ENCODE measurements around the gene TNNI3K.

TNNI3K gene

DNA sequence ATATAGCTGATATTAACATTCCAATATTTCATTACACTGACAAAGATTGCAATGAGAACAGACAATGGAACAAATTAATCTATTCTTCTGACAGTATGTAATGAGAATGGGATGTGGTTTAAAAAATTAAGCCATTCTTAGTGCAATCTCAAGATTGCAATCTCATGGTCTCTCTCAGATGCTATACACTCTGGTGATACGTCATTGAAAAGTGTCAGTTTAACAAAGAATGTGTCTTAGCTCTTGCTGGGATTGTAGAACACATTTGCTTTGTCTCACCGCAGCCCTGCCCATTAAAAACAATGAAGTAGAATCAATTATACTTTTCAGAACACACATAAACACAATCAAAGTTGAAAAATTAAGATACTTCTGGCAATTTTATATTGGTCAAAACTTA is 222.1 kb downstream of the TNNI3K start:
- H3K4me3 ChIP-seq (ENCODE audit: control insufficient read depth in 1 of 7, extremely low read depth in 1 of 7, insufficient read depth in 4 of 7, low read depth in 2 of 7, low read length in 6 of 7) = no peak overlapping the region
- H3K9me3 ChIP-seq (ENCODE audit: control extremely low read depth in 1 of 5, control insufficient read depth in 4 of 5, insufficient read depth in 2 of 5, low read depth in 1 of 5, low read length in 4 of 5) = no peaks in the 10 kb centered on the region
- H3K27ac ChIP-seq (ENCODE audit: insufficient read depth in 1 of 2, low read depth in 1 of 2, low read length in 2 of 2, poor library complexity in 1 of 2, severe bottlenecking in 2 of 2) = no peak overlapping the region
- ChIA-PET POLR2A (no interaction called here), CTCF (no interaction called here)
- WGBS (ENCODE audit: insufficient coverage) = 100% methylated on average over 1 of the region's 2 CpGs
- H3K36me3 ChIP-seq (ENCODE audit: control insufficient read depth in 4 of 4, insufficient read depth in 4 of 4, low read length in 3 of 4) = no peaks in the 10 kb centered on the region
- H3K4me1 ChIP-seq (ENCODE audit: control extremely low read depth in 1 of 4, control insufficient read depth in 4 of 4, insufficient read depth in 4 of 4, low read length in 3 of 4) = no peaks in the 10 kb centered on the region
- no peak for DNase-seq
- H3K27me3 ChIP-seq (replicated peaks in 2 of 5; ENCODE audit: control insufficient read depth in 4 of 5, insufficient read depth in 5 of 5, low read length in 4 of 5) = no peaks in the 10 kb centered on the region

DNA sequence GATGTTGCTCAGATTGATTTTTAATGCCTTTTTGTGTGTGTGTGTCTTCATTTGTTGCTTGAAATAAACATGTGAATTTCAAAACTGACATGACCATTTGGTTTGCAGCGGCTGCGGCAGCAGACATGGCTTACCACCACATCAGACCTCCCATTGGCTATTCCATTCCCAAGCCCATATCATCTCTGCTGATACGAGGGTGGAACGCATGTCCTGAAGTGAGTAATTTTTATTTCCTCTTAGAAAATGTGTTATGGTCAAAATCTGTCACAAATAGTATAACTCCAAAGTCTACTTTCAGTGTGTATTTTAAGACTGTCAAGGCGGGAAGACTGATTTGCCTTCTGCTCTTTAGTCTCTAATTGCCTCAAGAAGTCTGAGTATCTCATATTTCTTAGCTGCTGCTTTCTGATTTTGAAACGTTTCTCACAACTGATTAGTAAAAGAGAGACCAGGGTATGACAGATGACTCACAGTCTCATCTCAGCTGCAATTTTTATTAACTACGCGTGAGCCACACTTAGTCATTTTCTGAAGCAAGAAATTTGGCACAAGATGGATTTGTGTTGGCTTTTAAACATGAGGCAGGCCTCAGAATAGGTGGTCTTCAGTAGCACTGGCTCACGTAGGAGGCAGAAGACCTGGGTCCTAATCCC is 228.3 kb downstream of the TNNI3K start:
- CTCF ChIA-PET = no interaction called here
- no peak overlapping the region for H3K4me3 ChIP-seq (ENCODE audit: control insufficient read depth in 1 of 7, extremely low read depth in 1 of 7, insufficient read depth in 4 of 7, low read depth in 2 of 7, low read length in 6 of 7)
- 91% methylated on average over 5 of the region's 9 CpGs for WGBS (ENCODE audit: insufficient coverage)

DNA sequence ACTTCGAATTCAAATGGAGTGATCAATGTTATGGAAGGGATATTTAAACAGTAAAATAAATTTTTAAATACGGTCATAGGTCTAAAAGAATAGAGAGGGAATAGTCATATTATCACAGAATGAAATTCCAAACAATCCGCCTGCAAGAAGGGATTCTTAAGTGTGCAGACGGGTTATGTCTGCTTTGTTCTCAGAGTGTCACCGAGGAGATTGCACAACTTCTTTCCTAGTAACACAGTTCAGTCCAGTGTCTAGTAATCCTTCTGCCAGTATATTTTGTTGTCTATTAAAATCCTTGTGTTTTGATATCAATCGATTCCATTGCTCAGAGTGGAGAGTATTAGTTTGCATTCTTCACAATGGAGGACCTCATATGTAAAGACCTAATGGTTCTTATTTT is 228.8 kb downstream of the TNNI3K start:
- ChIA-PET CTCF (no interaction called here), POLR2A (no interaction called here)
- 93% methylated on average over 3 of the region's 6 CpGs for WGBS (ENCODE audit: insufficient coverage)
- no peaks in the 10 kb centered on the region for H3K36me3 ChIP-seq (ENCODE audit: control insufficient read depth in 4 of 4, insufficient read depth in 4 of 4, low read length in 3 of 4)
- no peak overlapping the region for H3K27ac ChIP-seq (ENCODE audit: insufficient read depth in 1 of 2, low read depth in 1 of 2, low read length in 2 of 2, poor library complexity in 1 of 2, severe bottlenecking in 2 of 2)
- no peak for DNase-seq
- no peaks in the 10 kb centered on the region for H3K4me1 ChIP-seq (ENCODE audit: control extremely low read depth in 1 of 4, control insufficient read depth in 4 of 4, insufficient read depth in 4 of 4, low read length in 3 of 4)
- H3K4me3 ChIP-seq (ENCODE audit: control insufficient read depth in 1 of 7, extremely low read depth in 1 of 7, insufficient read depth in 4 of 7, low read depth in 2 of 7, low read length in 6 of 7) = no peak overlapping the region
- H3K9me3 ChIP-seq (ENCODE audit: control extremely low read depth in 1 of 5, control insufficient read depth in 4 of 5, insufficient read depth in 2 of 5, low read depth in 1 of 5, low read length in 4 of 5) = no peaks in the 10 kb centered on the region
- peaks cover 0 to 1% (median 0%) of the 10 kb centered on the region in 5 experiments for H3K27me3 ChIP-seq (replicated peaks in 2 of 5; ENCODE audit: control insufficient read depth in 4 of 5, insufficient read depth in 5 of 5, low read length in 4 of 5)

More for the DNA sequence above, 228.3 kb downstream of the TNNI3K start:
- H3K27me3 ChIP-seq (replicated peaks in 2 of 5; ENCODE audit: control insufficient read depth in 4 of 5, insufficient read depth in 5 of 5, low read length in 4 of 5) = peaks cover 0 to 1% (median 0%) of the 10 kb centered on the region in 5 experiments
- H3K27ac ChIP-seq (ENCODE audit: insufficient read depth in 1 of 2, low read depth in 1 of 2, low read length in 2 of 2, poor library complexity in 1 of 2, severe bottlenecking in 2 of 2) = no peak overlapping the region
- no peaks in the 10 kb centered on the region for H3K9me3 ChIP-seq (ENCODE audit: control extremely low read depth in 1 of 5, control insufficient read depth in 4 of 5, insufficient read depth in 2 of 5, low read depth in 1 of 5, low read length in 4 of 5)
- no peaks in the 10 kb centered on the region for H3K36me3 ChIP-seq (ENCODE audit: control insufficient read depth in 4 of 4, insufficient read depth in 4 of 4, low read length in 3 of 4)
- POLR2A ChIA-PET = no interaction called here
- DNase-seq = no peak
- H3K4me1 ChIP-seq (ENCODE audit: control extremely low read depth in 1 of 4, control insufficient read depth in 4 of 4, insufficient read depth in 4 of 4, low read length in 3 of 4) = no peaks in the 10 kb centered on the region

DNA sequence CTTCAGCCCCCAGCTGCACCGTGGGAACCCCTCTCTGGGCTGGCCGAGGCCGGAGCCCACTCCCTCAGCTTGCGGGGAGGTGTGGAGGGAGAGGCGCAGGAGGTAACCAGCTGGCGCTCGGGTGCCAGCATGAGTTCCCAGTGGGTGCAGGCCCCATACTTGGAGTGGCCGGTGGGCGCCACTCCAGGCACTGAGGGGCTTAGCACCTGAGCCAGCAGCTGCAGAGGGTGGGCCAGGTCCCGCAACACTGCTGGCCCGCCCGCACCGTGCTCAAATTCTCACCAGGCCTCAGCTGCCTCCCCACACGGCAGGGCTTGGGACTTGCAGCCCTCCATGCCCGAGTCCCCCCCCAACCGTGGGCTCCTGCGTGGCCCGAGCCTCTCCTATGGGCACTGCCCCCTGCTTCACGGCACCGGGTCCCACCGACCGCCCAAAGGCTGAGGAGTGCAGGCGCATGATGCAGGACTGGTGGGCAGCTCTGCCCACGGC is 230.1 kb downstream of the TNNI3K start:
- H3K36me3 ChIP-seq (ENCODE audit: control insufficient read depth in 4 of 4, insufficient read depth in 4 of 4, low read length in 3 of 4) = no peaks in the 10 kb centered on the region
- H3K4me3 ChIP-seq (ENCODE audit: control insufficient read depth in 1 of 7, extremely low read depth in 1 of 7, insufficient read depth in 4 of 7, low read depth in 2 of 7, low read length in 6 of 7) = no peak overlapping the region
- H3K9me3 ChIP-seq (ENCODE audit: control extremely low read depth in 1 of 5, control insufficient read depth in 4 of 5, insufficient read depth in 2 of 5, low read depth in 1 of 5, low read length in 4 of 5) = no peaks in the 10 kb centered on the region
- CTCF ChIA-PET = no interaction called here
- H3K27ac ChIP-seq (ENCODE audit: insufficient read depth in 1 of 2, low read depth in 1 of 2, low read length in 2 of 2, poor library complexity in 1 of 2, severe bottlenecking in 2 of 2) = no peak overlapping the region
- 100% methylated on average over 12 of the region's 24 CpGs for WGBS (ENCODE audit: insufficient coverage)
- peaks cover 0 to 1% (median 0%) of the 10 kb centered on the region in 5 experiments for H3K27me3 ChIP-seq (replicated peaks in 2 of 5; ENCODE audit: control insufficient read depth in 4 of 5, insufficient read depth in 5 of 5, low read length in 4 of 5)
- DNase-seq = no peak
- no peaks in the 10 kb centered on the region for H3K4me1 ChIP-seq (ENCODE audit: control extremely low read depth in 1 of 4, control insufficient read depth in 4 of 4, insufficient read depth in 4 of 4, low read length in 3 of 4)
- POLR2A ChIA-PET = interaction anchor here (0.6 kb wide), 1 partner anchor 9 kb away, joined by 3 read pairs; no protein-coding TSS in a partner anchor

DNA sequence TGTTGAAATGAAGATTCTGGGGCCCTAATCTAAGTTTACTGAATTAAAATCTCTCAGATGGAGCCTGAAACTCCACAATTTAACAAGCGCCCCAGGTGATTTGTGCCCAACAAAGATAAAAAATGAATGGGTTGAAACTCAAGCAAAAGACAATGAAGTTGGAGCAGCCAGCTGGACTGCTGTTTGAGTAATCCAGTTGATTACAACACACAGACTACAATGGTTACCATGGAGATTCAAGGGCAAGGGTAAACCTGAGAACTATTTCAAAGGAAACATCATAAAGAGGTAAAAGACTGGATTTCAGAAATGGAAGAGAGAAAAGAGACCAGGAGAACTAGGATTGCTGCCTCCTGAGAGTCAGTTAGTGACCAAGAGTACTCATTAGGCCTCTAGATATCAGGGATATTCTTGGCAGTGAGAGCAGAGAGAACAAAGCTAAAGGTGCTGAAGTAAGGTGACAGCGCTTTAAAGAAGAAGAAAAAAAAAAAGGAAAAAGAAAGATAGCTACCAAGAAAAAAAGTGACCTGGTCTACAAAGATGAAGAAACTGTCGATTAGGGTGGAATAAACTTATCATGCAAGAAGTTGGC is 232.7 kb downstream of the TNNI3K start:
- DNase-seq = no peak
- H3K27me3 ChIP-seq (replicated peaks in 2 of 5; ENCODE audit: control insufficient read depth in 4 of 5, insufficient read depth in 5 of 5, low read length in 4 of 5) = peaks cover 0 to 1% (median 0%) of the 10 kb centered on the region in 5 experiments
- no peaks in the 10 kb centered on the region for H3K4me1 ChIP-seq (ENCODE audit: control extremely low read depth in 1 of 4, control insufficient read depth in 4 of 4, insufficient read depth in 4 of 4, low read length in 3 of 4)
- no peaks in the 10 kb centered on the region for H3K9me3 ChIP-seq (ENCODE audit: control extremely low read depth in 1 of 5, control insufficient read depth in 4 of 5, insufficient read depth in 2 of 5, low read depth in 1 of 5, low read length in 4 of 5)
- H3K4me3 ChIP-seq (ENCODE audit: control insufficient read depth in 1 of 7, extremely low read depth in 1 of 7, insufficient read depth in 4 of 7, low read depth in 2 of 7, low read length in 6 of 7) = no peak overlapping the region
- no peaks in the 10 kb centered on the region for H3K36me3 ChIP-seq (ENCODE audit: control insufficient read depth in 4 of 4, insufficient read depth in 4 of 4, low read length in 3 of 4)
- ChIA-PET POLR2A (no interaction called here), CTCF (no interaction called here)
- 94% methylated on average over 2 of the region's 3 CpGs for WGBS (ENCODE audit: insufficient coverage)
- H3K27ac ChIP-seq (ENCODE audit: insufficient read depth in 1 of 2, low read depth in 1 of 2, low read length in 2 of 2, poor library complexity in 1 of 2, severe bottlenecking in 2 of 2) = no peak overlapping the region

DNA sequence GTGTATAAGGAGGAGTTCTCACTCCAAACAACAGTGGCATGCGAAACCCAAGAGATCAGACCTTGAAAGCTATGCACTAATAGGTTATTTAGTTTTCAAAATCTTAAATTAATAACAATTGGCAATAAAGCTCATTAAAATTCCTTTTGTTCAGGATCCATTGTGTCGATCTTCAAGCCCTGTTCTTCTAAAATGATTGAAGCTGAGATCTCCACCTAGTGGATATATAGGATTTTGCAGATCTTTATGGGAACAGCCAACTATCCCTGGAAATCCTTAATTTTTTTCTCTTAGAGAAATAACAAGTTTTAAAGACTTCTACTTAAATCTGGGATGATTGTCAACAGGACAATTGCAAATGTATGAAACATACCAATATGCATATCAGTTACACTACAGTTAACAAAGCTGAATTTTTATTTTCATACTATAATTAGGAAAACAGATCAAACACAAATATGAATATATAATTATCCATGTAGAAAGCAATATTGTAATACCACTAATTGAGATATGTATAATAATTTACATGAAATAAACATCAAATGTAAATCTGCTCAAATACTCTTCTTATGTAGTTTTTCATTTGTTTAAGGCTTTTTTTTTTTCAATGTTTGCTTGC is 233.9 kb downstream of the TNNI3K start:
- ChIA-PET CTCF (interaction anchor here (0.8 to 1.9 kb wide), 2 partner anchors 90 to 221 kb away, joined by 3 to 4 read pairs; no protein-coding TSS in a partner anchor), POLR2A (no interaction called here)
- no peaks in the 10 kb centered on the region for H3K36me3 ChIP-seq (ENCODE audit: control insufficient read depth in 4 of 4, insufficient read depth in 4 of 4, low read length in 3 of 4)
- H3K4me1 ChIP-seq (ENCODE audit: control extremely low read depth in 1 of 4, control insufficient read depth in 4 of 4, insufficient read depth in 4 of 4, low read length in 3 of 4) = no peaks in the 10 kb centered on the region
- H3K27me3 ChIP-seq (replicated peaks in 2 of 5; ENCODE audit: control insufficient read depth in 4 of 5, insufficient read depth in 5 of 5, low read length in 4 of 5) = peaks cover 0 to 1% (median 0%) of the 10 kb centered on the region in 5 experiments
- H3K9me3 ChIP-seq (ENCODE audit: control extremely low read depth in 1 of 5, control insufficient read depth in 4 of 5, insufficient read depth in 2 of 5, low read depth in 1 of 5, low read length in 4 of 5) = no peaks in the 10 kb centered on the region
- peak; percentile 8 to 42 (median 33) for DNase-seq
- H3K4me3 ChIP-seq (ENCODE audit: control insufficient read depth in 1 of 7, extremely low read depth in 1 of 7, insufficient read depth in 4 of 7, low read depth in 2 of 7, low read length in 6 of 7) = no peak overlapping the region
- no CpG with 5 or more reads among the region's 2 CpGs for WGBS (ENCODE audit: insufficient coverage)
- no peak overlapping the region for H3K27ac ChIP-seq (ENCODE audit: insufficient read depth in 1 of 2, low read depth in 1 of 2, low read length in 2 of 2, poor library complexity in 1 of 2, severe bottlenecking in 2 of 2)

DNA sequence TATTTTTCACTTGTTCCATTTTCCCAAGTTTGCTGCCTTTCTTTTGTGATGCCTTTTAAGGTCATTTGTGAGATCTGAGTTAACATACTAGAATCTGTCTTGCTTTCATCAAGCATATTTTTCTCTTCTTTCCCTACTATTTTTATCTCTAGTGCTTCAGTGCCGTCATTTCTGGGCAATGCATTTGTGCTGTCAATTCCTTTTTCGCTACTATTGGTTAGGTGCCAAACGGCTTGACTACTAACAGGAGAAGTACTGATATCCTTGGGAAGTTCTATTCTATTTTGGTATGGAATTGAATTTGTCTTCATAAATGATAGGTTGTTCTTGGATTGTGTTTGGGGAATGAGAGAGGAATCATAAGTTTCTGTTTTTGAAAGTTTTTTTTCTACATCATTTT is 235.1 kb downstream of the TNNI3K start:
- H3K27me3 ChIP-seq (replicated peaks in 2 of 5; ENCODE audit: control insufficient read depth in 4 of 5, insufficient read depth in 5 of 5, low read length in 4 of 5) = peaks cover 0 to 3% (median 0%) of the 10 kb centered on the region in 5 experiments
- DNase-seq = no peak
- no peaks in the 10 kb centered on the region for H3K36me3 ChIP-seq (ENCODE audit: control insufficient read depth in 4 of 4, insufficient read depth in 4 of 4, low read length in 3 of 4)
- no peaks in the 10 kb centered on the region for H3K4me1 ChIP-seq (ENCODE audit: control extremely low read depth in 1 of 4, control insufficient read depth in 4 of 4, insufficient read depth in 4 of 4, low read length in 3 of 4)
- 79% methylated on average over 3 of the region's 3 CpGs for WGBS (ENCODE audit: insufficient coverage)
- no peak overlapping the region for H3K4me3 ChIP-seq (ENCODE audit: control insufficient read depth in 1 of 7, extremely low read depth in 1 of 7, insufficient read depth in 4 of 7, low read depth in 2 of 7, low read length in 6 of 7)
- ChIA-PET CTCF (interaction anchor here (1.9 kb wide), 1 partner anchor 220 kb away, joined by 4 read pairs; no protein-coding TSS in a partner anchor), POLR2A (no interaction called here)
- no peak overlapping the region for H3K27ac ChIP-seq (ENCODE audit: insufficient read depth in 1 of 2, low read depth in 1 of 2, low read length in 2 of 2, poor library complexity in 1 of 2, severe bottlenecking in 2 of 2)
- no peaks in the 10 kb centered on the region for H3K9me3 ChIP-seq (ENCODE audit: control extremely low read depth in 1 of 5, control insufficient read depth in 4 of 5, insufficient read depth in 2 of 5, low read depth in 1 of 5, low read length in 4 of 5)
